Inferior parietal cortex (tissue), 1 donor: ENCODE data around the gene SLC4A8.
A peak's percentile ranks its signal among the peaks of the same experiment; 100 is the strongest.

ENCODE experiments used
- DNase-seq: peaks from one replicate; pipeline ENCODE4 v3.0.0-alpha.2; 2016; ENCODE audit errors: extremely low spot score

Gene SLC4A8

GRCh38 chr12:51395283-51396230, 29.1 kb upstream of the SLC4A8 start:
- DNase-seq, result no peak

GRCh38 chr12:51397670-51398069, 27.0 kb upstream of the SLC4A8 start:
- DNase-seq, result no peak

- DNase-seq, result no peak
Measured at GRCh38 chr12:51399891-51400290, 24.7 kb upstream of the SLC4A8 start.

- DNase-seq, result no peak
Measured at GRCh38 chr12:51401020-51401419, 23.6 kb upstream of the SLC4A8 start.

- DNase-seq, result no peak
Measured at GRCh38 chr12:51401486-51401885, 23.1 kb upstream of the SLC4A8 start.

- no peak for DNase-seq
Measured at GRCh38 chr12:51401900-51402299, 22.7 kb upstream of the SLC4A8 start.

GRCh38 chr12:51403159-51403558, 21.5 kb upstream of the SLC4A8 start:
- DNase-seq, result no peak

- DNase-seq, result no peak
Measured at GRCh38 chr12:51403681-51404136, 20.9 kb upstream of the SLC4A8 start.

- DNase-seq, result no peak
Measured at GRCh38 chr12:51404627-51405026, 20.0 kb upstream of the SLC4A8 start.

GRCh38 chr12:51405801-51406207, 18.8 kb upstream of the SLC4A8 start:
- no peak for DNase-seq

- DNase-seq, result no peak
Measured at GRCh38 chr12:51406290-51406689, 18.3 kb upstream of the SLC4A8 start.

GRCh38 chr12:51406859-51407258, 17.8 kb upstream of the SLC4A8 start:
- DNase-seq, result no peak

- DNase-seq, result no peak
Measured at GRCh38 chr12:51407604-51408003, 17.0 kb upstream of the SLC4A8 start.

- no peak for DNase-seq
Measured at GRCh38 chr12:51409846-51410245, 14.8 kb upstream of the SLC4A8 start.

- no peak for DNase-seq
Measured at GRCh38 chr12:51413149-51413548, 11.5 kb upstream of the SLC4A8 start.

- no peak for DNase-seq
Measured at GRCh38 chr12:51413791-51414190, 10.8 kb upstream of the SLC4A8 start.

- no peak for DNase-seq
Measured at GRCh38 chr12:51415931-51416330, 8.7 kb upstream of the SLC4A8 start.

- DNase-seq, result no peak
Measured at GRCh38 chr12:51417826-51418225, 6.8 kb upstream of the SLC4A8 start.

GRCh38 chr12:51419425-51420193, 5.0 kb upstream of the SLC4A8 start:
- no peak for DNase-seq

GRCh38 chr12:51421266-51421884, 3.3 kb upstream of the SLC4A8 start:
- DNase-seq, result peak; percentile 88

- DNase-seq, result no peak
Measured at GRCh38 chr12:51424094-51424661, 453 bp upstream of the SLC4A8 start.

- no peak for DNase-seq
Measured at GRCh38 chr12:51428256-51428655, 3.6 kb downstream of the SLC4A8 start.
